Measurements from ENCODE around the gene BET1.

Gene BET1

GRCh38 chr7:93964813-93965212, 39.3 kb downstream of the BET1 start:
- H3K4me3 ChIP-seq (replicated peaks; ENCODE audit: low read depth, low read length), result no peak overlapping the region
- no peaks in the 10 kb centered on the region for H3K27me3 ChIP-seq (replicated peaks; ENCODE audit: control insufficient read depth, insufficient read depth, low read length)
- DNase-seq (ENCODE audit: extremely low read depth, insufficient read length), result no peak
- TF ChIP-seq CTCF (IDR thresholded peaks at IDR 0.05; ENCODE audit: insufficient read depth, low read length, poor library complexity, severe bottlenecking), result no peak
- H3K36me3 ChIP-seq (ENCODE audit: control insufficient read depth, insufficient read depth, low read length), result no peaks in the 10 kb centered on the region

DNA sequence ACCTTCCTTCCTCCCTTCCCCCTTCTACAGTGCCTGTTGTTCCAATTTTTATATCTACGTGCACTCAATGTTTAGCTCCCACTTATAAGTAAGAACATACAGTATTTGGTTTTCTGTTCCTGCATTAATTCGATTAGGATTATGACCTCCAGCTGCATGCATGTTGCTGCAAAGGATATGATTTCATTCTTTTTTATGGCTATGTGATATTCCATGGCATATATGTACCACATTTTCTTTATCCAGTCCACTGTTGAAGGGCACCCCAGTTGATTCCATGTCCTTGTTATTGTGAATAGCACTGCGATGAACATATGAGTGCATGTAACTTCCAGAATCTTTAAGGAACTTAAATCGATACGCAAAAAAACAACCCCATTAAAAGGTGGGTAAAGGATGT, 39.9 kb downstream of the BET1 start:
- no peak for DNase-seq (ENCODE audit: extremely low read depth, insufficient read length)
- Histone ChIP-seq H3K27me3 (replicated peaks; ENCODE audit: control insufficient read depth, insufficient read depth, low read length) (no peaks in the 10 kb centered on the region), H3K4me3 (replicated peaks; ENCODE audit: low read depth, low read length) (no peak overlapping the region), H3K36me3 (ENCODE audit: control insufficient read depth, insufficient read depth, low read length) (no peaks in the 10 kb centered on the region)
- no peak for TF ChIP-seq CTCF (IDR thresholded peaks at IDR 0.05; ENCODE audit: insufficient read depth, low read length, poor library complexity, severe bottlenecking)

DNA sequence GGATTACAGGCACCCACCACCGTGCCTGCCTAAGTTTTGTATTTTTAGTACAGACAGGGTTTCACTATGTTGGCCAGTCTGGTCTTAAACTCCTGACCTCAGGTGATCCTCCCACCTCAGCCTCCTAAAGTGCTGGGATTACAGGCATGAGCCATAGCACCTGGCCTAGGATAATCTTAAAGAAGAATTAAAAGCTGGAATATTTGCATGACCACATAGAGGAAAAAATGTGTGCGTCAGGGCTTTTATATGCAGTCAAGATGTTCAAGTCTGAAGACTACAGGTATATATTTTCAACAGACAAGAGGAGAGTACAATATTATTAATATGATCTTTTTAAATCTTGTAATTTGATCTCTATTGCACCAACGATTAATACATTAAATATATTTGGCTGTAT, 43.2 kb downstream of the BET1 start:
- Histone ChIP-seq H3K36me3 (ENCODE audit: control insufficient read depth, insufficient read depth, low read length) (no peaks in the 10 kb centered on the region), H3K4me3 (replicated peaks; ENCODE audit: low read depth, low read length) (no peak overlapping the region), H3K27me3 (replicated peaks; ENCODE audit: control insufficient read depth, insufficient read depth, low read length) (no peaks in the 10 kb centered on the region)
- DNase-seq (ENCODE audit: extremely low read depth, insufficient read length), result no peak
- TF ChIP-seq CTCF (IDR thresholded peaks at IDR 0.05; ENCODE audit: insufficient read depth, low read length, poor library complexity, severe bottlenecking), result no peak

GRCh38 chr7:93958651-93959050, 45.5 kb downstream of the BET1 start:
- H3K27me3 ChIP-seq (replicated peaks; ENCODE audit: control insufficient read depth, insufficient read depth, low read length), result no peaks in the 10 kb centered on the region
- H3K4me3 ChIP-seq (replicated peaks; ENCODE audit: low read depth, low read length), result no peak overlapping the region
- H3K36me3 ChIP-seq (ENCODE audit: control insufficient read depth, insufficient read depth, low read length), result no peaks in the 10 kb centered on the region
- no peak for DNase-seq (ENCODE audit: extremely low read depth, insufficient read length)
- TF ChIP-seq CTCF (IDR thresholded peaks at IDR 0.05; ENCODE audit: insufficient read depth, low read length, poor library complexity, severe bottlenecking), result no peak

DNA sequence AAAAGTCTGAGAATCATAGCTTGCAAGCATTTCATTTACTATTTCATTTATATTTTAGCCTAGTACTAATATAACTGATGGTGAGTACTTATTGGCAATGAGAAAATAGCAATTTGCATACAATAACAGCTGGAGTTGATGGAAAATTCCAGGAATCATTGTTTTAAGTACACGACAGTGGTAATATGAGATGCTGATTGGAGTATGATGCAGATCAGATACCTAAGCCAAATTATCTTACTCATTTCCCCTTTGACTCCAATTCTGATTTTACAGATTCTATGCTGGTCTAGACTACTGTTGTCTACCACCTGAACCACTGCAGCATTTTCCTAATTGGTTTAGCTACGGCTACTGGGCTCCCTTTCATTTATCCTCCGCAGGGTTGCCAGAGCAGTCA, 45.9 kb downstream of the BET1 start:
- Histone ChIP-seq H3K27me3 (replicated peaks; ENCODE audit: control insufficient read depth, insufficient read depth, low read length) (no peaks in the 10 kb centered on the region), H3K36me3 (ENCODE audit: control insufficient read depth, insufficient read depth, low read length) (no peaks in the 10 kb centered on the region), H3K4me3 (replicated peaks; ENCODE audit: low read depth, low read length) (no peak overlapping the region)
- DNase-seq (ENCODE audit: extremely low read depth, insufficient read length), result no peak
- no peak for TF ChIP-seq CTCF (IDR thresholded peaks at IDR 0.05; ENCODE audit: insufficient read depth, low read length, poor library complexity, severe bottlenecking)

DNA sequence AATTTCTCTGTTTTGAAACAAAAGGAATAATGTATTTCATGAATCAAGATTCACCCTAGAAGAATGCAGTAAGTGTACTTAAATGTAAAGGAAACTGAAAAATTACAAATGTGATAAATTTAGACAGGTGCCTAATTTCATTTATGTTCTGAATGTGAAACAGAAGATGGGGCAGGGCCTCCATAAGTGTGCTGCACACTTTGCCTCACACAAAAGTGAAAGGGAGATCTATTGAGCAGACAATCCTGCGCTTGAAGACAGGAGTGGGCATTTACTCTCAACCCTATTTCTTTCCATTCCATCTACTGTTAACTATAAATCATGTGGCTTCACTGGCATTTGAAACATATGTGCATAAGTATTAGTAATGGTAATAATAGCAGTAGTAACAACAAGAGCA, 46.4 kb downstream of the BET1 start:
- TF ChIP-seq CTCF (IDR thresholded peaks at IDR 0.05; ENCODE audit: insufficient read depth, low read length, poor library complexity, severe bottlenecking), result no peak
- no peak for DNase-seq (ENCODE audit: extremely low read depth, insufficient read length)

More for the DNA sequence above, 46.4 kb downstream of the BET1 start:
- H3K36me3 ChIP-seq (ENCODE audit: control insufficient read depth, insufficient read depth, low read length), result no peaks in the 10 kb centered on the region
- no peaks in the 10 kb centered on the region for H3K27me3 ChIP-seq (replicated peaks; ENCODE audit: control insufficient read depth, insufficient read depth, low read length)
- H3K4me3 ChIP-seq (replicated peaks; ENCODE audit: low read depth, low read length), result no peak overlapping the region

All from GM06990 (cell line).